IgD-negative memory B cell (primary cell): ENCODE results near the gene KSR1. TPM values are rescaled to one million over a fixed set of nuclear protein-coding genes. Genes with fewer than 3 reads are reported as not detected.

Source experiments
- H3K27ac Mint-ChIP-seq, 3 donors: one replicate each; pipeline ENCODE4 v1.8.0; 2020 to 2022; ENCODE audit warnings: mild to moderate bottlenecking in 3 of 3, mixed read lengths in 3 of 3, moderate library complexity in 1 of 3
- H3K27me3 Mint-ChIP-seq: one replicate; pipeline ENCODE4 v1.8.0; 2021; ENCODE audit warnings: mixed read lengths
- H3K36me3 Mint-ChIP-seq: one replicate; pipeline ENCODE4 v1.8.0; 2020; ENCODE audit warnings: mild to moderate bottlenecking, mixed read lengths
- H3K4me1 Mint-ChIP-seq, 3 donors: one replicate each; pipeline ENCODE4 v1.8.0; 2020 to 2022; ENCODE audit warnings: mixed read lengths in 3 of 3, mild to moderate bottlenecking in 1 of 3
- H3K4me3 Mint-ChIP-seq, 4 donors: one replicate each; pipeline ENCODE4 v1.8.0; 2020 to 2022; ENCODE audit warnings: mild to moderate bottlenecking in 4 of 4, mixed read lengths in 4 of 4, moderate library complexity in 3 of 4
- H3K9me3 Mint-ChIP-seq, 3 donors: one replicate each; pipeline ENCODE4 v1.8.0; 2020 to 2021; ENCODE audit warnings: mixed read lengths in 3 of 3, mild to moderate bottlenecking in 1 of 3
- polyA plus RNA-seq: library from polyadenylated mRNA; unstranded; fragments of 300-500 nt; fragmentation: Illumina TruSeq; gene quantifications from one replicate; pipeline ENCODE4 v1.2.3, GENCODE V29; 2021

KSR1 gene
- polyA plus RNA-seq, 1 donor from 2014 or later, result 2.1 TPM

GRCh38 chr17:27512031-27512430, 55.8 kb downstream of the KSR1 start:
- H3K4me3 Mint-ChIP-seq, result no peak overlapping the region
- H3K4me1 Mint-ChIP-seq, result peaks cover 1 to 11% (median 9%) of the 10 kb centered on the region in 3 donors
- no peaks in the 10 kb centered on the region for H3K9me3 Mint-ChIP-seq
- no peak overlapping the region for H3K27ac Mint-ChIP-seq
- H3K27me3 Mint-ChIP-seq, result no peaks in the 10 kb centered on the region
- H3K36me3 Mint-ChIP-seq, result peaks cover 3% of the 10 kb centered on the region

DNA sequence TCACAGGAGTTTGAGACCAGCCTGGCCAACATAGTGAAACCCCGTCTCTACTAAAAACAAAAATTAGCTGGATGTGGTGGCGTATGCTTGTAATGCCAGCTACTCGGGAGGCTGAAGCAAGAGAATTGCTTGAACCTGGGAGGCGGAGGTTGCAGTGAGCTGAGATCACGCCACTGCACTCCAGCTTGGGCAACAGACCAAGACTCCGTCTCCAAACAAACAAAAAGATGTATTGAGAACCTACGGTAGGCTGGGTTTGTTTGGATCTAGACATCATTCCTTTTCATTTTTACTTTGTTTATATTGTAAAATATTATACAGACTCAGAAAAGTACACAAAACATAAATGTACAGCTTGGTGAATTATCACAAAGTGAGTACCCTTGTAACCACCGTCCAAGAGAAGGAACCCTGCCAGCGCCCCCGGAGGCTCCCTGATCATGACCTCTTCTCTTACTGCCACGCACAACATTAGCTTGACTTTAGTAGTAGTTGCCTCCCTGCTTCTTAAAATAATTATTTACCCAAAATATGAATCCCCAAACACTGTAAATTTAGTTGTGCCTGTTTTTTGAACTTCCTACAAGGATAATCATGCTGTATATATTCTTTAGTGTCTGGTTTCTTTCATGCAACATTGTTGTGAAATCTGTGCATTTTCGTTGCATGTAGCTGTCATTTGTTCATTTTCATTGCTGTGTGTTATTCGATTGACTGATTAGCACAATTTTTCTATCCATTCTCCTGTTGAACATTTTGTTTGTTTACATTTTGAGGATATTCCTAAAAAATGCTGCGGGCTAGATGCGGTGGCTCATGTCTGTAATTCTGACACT, 56.5 kb downstream of the KSR1 start:
- Mint-ChIP-seq H3K27ac (no peak overlapping the region), H3K27me3 (no peaks in the 10 kb centered on the region), H3K36me3 (peaks cover 3% of the 10 kb centered on the region), H3K4me3 (no peak overlapping the region), H3K9me3 (no peaks in the 10 kb centered on the region), H3K4me1 (peaks cover 3 to 13% (median 7%) of the 10 kb centered on the region in 3 donors)

DNA sequence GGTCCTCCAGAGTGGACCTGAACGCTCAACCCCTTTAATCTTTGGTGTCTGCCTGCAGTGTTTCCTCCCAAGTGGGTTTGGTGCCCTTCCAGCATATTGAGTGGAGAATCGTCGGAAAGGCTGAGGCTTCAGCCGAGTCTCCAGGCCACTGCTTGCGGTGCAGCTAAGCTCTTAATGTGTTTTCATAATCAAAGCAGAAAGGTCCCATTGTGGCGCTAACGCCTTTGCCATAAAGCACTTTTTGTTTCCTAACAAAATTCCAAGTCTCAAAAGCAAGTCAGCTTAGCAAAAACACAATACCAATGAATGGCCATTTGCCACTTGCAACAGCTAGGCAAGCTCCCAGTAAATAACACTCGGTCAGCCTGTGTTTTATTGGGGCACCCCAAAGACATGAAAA, 57.6 kb downstream of the KSR1 start:
- no peaks in the 10 kb centered on the region for H3K27me3 Mint-ChIP-seq
- H3K27ac Mint-ChIP-seq, result no peak overlapping the region
- H3K4me1 Mint-ChIP-seq, result peaks cover 4 to 17% (median 6%) of the 10 kb centered on the region in 3 donors
- H3K36me3 Mint-ChIP-seq, result peaks cover 3% of the 10 kb centered on the region
- H3K9me3 Mint-ChIP-seq, result no peaks in the 10 kb centered on the region
- H3K4me3 Mint-ChIP-seq, result no peak overlapping the region

DNA sequence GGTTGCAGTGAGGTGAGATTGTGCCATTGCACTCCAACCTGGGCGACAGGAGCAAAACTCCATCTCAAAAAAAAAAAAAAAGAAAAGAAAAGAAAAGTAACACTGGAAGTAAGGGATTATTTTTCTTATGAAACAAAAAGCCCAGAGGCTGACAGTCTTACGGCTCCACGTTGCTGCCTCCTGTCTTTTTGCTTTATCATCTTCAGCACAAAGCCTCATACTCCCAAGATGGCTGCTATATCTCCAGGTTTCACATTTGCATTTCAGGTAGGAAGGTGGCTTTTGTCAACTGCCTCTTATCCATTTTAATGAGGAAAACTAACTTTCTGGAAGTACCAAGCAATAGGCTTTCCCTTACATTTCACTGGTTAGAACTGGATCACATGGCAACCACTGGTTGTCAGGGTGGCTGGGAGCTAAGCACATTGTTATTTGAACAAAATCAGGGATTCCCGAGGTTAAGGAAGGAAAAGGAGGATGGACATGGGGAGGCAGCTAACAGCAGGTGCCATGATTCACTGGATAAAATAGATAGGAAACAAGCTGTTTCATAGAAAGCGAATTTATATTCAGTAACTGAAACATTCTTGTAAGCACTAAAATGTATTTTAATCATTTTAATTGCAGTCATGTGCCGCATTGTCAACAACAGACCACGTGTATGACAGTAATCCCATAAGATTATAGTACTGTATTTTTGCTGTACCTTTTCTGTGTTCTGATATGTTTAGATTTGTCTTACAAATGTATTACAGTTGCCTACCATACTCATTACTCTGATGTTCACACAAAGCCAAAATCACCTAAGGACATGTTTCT, 58.6 kb downstream of the KSR1 start:
- Mint-ChIP-seq H3K4me1 (peaks cover 4 to 24% (median 6%) of the 10 kb centered on the region in 3 donors), H3K4me3 (no peak overlapping the region), H3K27me3 (no peaks in the 10 kb centered on the region), H3K36me3 (peaks cover 3% of the 10 kb centered on the region), H3K27ac (no peak overlapping the region), H3K9me3 (no peaks in the 10 kb centered on the region)

- peaks cover 3% of the 10 kb centered on the region for H3K36me3 Mint-ChIP-seq
- no peaks in the 10 kb centered on the region for H3K27me3 Mint-ChIP-seq
- H3K4me1 Mint-ChIP-seq, result peaks cover 4 to 29% (median 6%) of the 10 kb centered on the region in 3 donors
- H3K9me3 Mint-ChIP-seq, result no peaks in the 10 kb centered on the region
- peak overlapping the region in 1 of 3 donors; percentile 80 for H3K27ac Mint-ChIP-seq
- no peak overlapping the region for H3K4me3 Mint-ChIP-seq
Measured at GRCh38 chr17:27518048-27518447, 61.8 kb downstream of the KSR1 start.

- H3K36me3 Mint-ChIP-seq, result peaks cover 3% of the 10 kb centered on the region
- H3K27me3 Mint-ChIP-seq, result no peaks in the 10 kb centered on the region
- peaks cover 6 to 29% (median 7%) of the 10 kb centered on the region in 3 donors for H3K4me1 Mint-ChIP-seq
- no peak overlapping the region for H3K27ac Mint-ChIP-seq
- H3K4me3 Mint-ChIP-seq, result no peak overlapping the region
- no peaks in the 10 kb centered on the region for H3K9me3 Mint-ChIP-seq
Measured at GRCh38 chr17:27518545-27519521, 62.6 kb downstream of the KSR1 start.

DNA sequence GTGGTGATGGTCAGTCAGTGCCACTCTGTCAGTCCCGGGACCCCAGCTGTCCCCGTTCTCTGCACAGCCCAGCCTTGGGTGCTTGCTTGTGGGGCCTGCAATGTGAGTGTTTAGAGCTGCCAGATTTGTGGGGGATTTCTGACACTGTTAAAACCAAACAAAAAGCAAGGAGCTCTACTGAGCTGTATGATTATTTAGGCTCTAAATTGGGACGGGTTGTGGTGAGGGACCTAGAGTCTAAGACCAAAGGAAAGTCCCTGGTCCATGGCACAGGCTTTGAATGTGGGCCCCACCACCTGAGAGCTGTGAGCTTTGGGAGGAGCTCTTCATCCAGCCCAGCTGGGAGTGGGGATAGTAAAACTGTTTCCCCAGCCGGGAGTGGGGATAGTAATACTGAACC, 63.3 kb downstream of the KSR1 start:
- no peaks in the 10 kb centered on the region for H3K9me3 Mint-ChIP-seq
- H3K4me3 Mint-ChIP-seq, result peak overlapping the region in 1 of 4 donors; percentile 12
- H3K27ac Mint-ChIP-seq, result no peak overlapping the region
- peaks cover 5% of the 10 kb centered on the region for H3K36me3 Mint-ChIP-seq
- H3K4me1 Mint-ChIP-seq, result peaks cover 10 to 36% (median 13%) of the 10 kb centered on the region in 3 donors
- H3K27me3 Mint-ChIP-seq, result no peaks in the 10 kb centered on the region

DNA sequence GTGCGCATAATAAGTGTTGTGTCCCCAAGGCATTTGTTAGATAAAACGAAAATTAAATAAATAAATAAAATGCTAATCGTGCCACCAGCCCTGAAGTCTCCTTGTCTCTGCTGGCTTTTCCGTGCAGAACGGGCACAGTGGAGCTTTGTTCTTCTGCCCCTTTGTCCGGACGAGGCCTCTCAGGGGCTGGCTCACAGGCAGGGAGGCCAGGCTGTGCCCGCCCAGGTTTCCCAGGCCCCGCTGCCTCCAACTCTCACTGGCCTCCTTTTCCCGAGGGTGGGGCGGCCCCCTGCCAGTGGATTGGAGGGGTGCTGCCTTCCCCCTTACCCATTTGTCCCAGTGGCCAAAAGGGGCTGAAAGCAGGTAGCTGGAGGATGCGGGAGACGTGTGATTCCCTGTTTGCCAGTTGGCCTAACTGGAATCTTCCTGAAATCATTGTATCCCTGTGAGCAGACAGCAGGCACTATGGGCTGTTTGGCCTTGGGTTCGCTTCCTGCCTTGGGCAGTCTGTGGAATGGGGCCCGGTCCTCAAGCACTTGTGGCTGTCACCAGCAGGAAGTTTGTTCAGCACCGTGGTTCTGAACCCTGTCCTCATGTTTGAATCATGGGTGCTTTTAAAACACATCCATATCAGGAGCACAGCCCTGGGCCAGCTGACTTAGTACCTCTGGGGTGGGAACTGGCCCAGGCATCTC, 64.4 kb downstream of the KSR1 start:
- no peak overlapping the region for H3K27ac Mint-ChIP-seq
- no peaks in the 10 kb centered on the region for H3K9me3 Mint-ChIP-seq
- H3K36me3 Mint-ChIP-seq, result peaks cover 3% of the 10 kb centered on the region
- no peaks in the 10 kb centered on the region for H3K27me3 Mint-ChIP-seq
- H3K4me3 Mint-ChIP-seq, result no peak overlapping the region
- peaks cover 10 to 37% (median 16%) of the 10 kb centered on the region in 3 donors for H3K4me1 Mint-ChIP-seq

GRCh38 chr17:27521281-27522027, 65.2 kb downstream of the KSR1 start:
- no peak overlapping the region for H3K27ac Mint-ChIP-seq
- H3K36me3 Mint-ChIP-seq, result peaks cover 4% of the 10 kb centered on the region
- no peaks in the 10 kb centered on the region for H3K27me3 Mint-ChIP-seq
- peaks cover 16 to 40% (median 21%) of the 10 kb centered on the region in 3 donors for H3K4me1 Mint-ChIP-seq
- H3K4me3 Mint-ChIP-seq, result no peak overlapping the region
- no peaks in the 10 kb centered on the region for H3K9me3 Mint-ChIP-seq

DNA sequence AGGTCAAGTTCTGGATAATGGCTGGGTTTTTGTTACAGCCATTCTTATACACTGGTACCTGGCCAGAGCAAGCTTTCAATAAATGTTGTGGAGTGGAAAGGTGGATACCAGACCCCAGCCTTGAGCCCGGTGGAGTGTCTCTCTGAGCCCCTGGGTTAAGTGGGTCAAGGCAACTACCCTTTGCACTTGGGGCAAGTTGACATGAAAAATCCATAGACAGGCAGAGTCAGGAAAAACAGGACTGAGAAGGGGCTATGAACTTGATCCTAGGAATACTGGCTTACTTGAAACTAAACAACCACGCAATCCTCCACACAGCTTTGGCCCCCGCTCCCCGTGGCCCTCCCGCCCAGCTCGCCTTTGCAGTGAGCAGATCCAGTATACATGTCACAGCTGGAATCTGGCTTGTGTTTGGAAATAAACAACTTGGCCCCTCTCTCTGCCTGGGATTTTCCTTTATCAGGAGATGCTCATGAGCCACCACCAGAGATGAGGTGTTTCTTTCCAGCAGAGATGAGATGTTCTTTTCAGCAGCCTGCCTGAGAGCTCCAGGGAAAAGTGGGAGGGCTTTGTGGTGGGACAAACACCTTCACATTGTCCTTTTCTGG, 65.9 kb downstream of the KSR1 start:
- peak overlapping the region in 1 of 3 donors; percentile 43 for H3K27ac Mint-ChIP-seq
- no peak overlapping the region for H3K4me3 Mint-ChIP-seq
- peaks cover 4% of the 10 kb centered on the region for H3K36me3 Mint-ChIP-seq
- no peaks in the 10 kb centered on the region for H3K9me3 Mint-ChIP-seq
- H3K4me1 Mint-ChIP-seq, result peaks cover 21 to 46% (median 27%) of the 10 kb centered on the region in 3 donors
- no peaks in the 10 kb centered on the region for H3K27me3 Mint-ChIP-seq

- peak overlapping the region in 1 of 3 donors; percentile 40 for H3K27ac Mint-ChIP-seq
- H3K9me3 Mint-ChIP-seq, result no peaks in the 10 kb centered on the region
Measured at GRCh38 chr17:27523712-27524111, 67.5 kb downstream of the KSR1 start.

DNA sequence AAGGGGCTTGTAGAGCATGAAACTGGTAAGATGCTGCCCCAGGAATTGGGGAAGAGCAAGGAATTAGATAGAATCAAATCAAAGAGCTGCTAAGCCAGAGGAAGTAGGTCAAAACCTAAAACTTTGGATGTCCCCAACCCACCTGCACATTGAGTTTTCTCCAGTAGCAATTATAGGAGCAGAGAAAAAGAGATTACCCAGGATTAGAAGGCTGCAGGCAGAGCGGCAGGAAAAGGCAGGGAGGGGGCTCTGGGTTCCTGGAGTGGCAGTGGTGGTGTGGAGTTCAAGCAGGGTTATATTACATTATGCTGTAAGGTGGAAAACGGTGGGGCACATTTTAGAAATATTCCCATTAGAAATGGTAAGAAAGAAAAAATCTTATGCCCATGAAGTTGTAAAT, 68.3 kb downstream of the KSR1 start:
- Mint-ChIP-seq H3K4me1 (peaks cover 22 to 34% (median 29%) of the 10 kb centered on the region in 3 donors), H3K27me3 (no peaks in the 10 kb centered on the region), H3K27ac (no peak overlapping the region), H3K4me3 (no peak overlapping the region), H3K9me3 (no peaks in the 10 kb centered on the region), H3K36me3 (peaks cover 4% of the 10 kb centered on the region)

More at GRCh38 chr17:27523712-27524111, 67.5 kb downstream of the KSR1 start:
- no peaks in the 10 kb centered on the region for H3K27me3 Mint-ChIP-seq
- H3K4me3 Mint-ChIP-seq, result no peak overlapping the region
- peaks cover 4% of the 10 kb centered on the region for H3K36me3 Mint-ChIP-seq
- H3K4me1 Mint-ChIP-seq, result peaks cover 17 to 35% (median 23%) of the 10 kb centered on the region in 3 donors

DNA sequence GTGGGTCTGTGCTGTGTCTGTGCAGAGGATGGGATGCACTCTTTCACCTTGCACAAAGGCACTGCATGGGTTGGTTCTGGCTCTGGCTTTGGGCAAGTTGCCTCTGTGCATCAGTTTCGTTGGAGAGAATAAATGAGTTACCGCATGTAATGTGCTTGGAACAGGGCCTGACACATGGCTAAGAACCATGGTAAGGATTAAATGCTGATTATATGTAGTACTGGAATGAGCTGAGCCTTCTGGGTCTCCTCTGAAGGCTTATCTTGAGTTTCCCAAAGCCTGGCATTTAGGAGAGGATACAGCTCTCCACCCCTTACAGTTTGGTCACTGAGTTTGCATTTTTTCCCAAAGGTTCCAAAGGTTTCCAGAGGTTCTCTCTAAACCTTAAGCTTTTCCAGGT, 69.1 kb downstream of the KSR1 start:
- Mint-ChIP-seq H3K4me3 (no peak overlapping the region), H3K27me3 (no peaks in the 10 kb centered on the region), H3K9me3 (no peaks in the 10 kb centered on the region), H3K4me1 (peaks cover 22 to 35% (median 31%) of the 10 kb centered on the region in 3 donors), H3K36me3 (peaks cover 4% of the 10 kb centered on the region), H3K27ac (no peak overlapping the region)
